Upper lobe of left lung (tissue), 4 donors: ENCODE results near the gene AKT1S1.

Source experiments
- POLR2A ChIP-seq, 4 donors: fragments of 450-650 bp; IDR thresholded peaks; one replicate each; pipeline ENCODE4 v1.5.1; 2016 to 2017; ENCODE audit warnings: antibody characterized with exemption in 4 of 4, mild to moderate bottlenecking in 2 of 4
- POLR2AphosphoS5 ChIP-seq, 2 donors: sonication (generic); formaldehyde crosslinking; IDR thresholded peaks; one replicate each; pipeline ENCODE4 v1.5.1; 2017; ENCODE audit warnings: antibody characterized with exemption in 2 of 2

DNA sequence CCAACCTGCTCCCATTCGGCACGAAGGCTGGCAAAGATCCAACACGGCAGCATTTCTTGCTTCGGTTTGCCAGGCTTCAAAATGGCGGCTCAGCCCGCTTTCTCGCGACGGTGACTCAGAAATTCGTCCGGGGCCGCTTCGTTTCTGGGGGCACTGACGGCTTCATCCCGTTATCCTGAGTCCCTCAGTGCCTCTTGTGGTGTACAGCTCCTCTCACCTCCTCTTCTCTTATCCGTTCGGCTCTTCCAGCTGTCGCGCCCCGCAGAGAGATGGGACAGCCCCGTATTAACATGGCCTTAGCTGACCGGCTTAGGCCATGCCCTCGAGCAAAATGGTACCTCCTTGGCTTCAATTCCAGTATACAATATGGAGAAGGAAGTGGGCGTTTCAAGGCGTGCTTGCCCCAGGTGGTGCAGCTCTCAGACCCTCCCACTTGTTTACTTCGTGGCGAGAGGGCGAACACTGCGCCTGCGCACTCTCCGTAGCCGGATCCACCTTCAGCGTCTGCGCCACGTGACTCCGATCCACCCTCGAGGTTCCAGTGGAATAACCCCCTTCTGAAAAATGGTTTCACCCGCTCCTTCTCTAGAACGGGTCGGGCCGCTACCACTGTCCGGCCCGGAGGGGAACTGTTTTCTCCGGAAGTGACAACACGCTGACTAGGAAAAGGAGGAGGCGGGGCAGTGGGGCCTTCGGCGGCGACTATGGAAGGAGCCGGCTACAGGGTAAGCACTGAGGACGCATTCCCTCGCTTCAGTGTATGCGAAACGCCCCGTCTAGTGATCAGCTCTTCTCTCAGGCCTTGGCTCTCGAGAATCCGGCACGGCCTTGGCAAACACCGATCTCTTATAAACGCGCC lies at the start of gene AKT1S1, which contains the start of gene TBC1D17:
- TF ChIP-seq POLR2AphosphoS5 (IDR thresholded peaks at IDR 0.05) (peak; percentile 90), POLR2A (IDR thresholded peaks at IDR 0.05) (peak in 3 of 4 donors; percentile 83 to 96 (median 92))
